SK-N-SH treated with all-trans-retinoic acid at 6 μM for 48 hours (cell line): ENCODE results near the gene TNNC2.
"Not testable (repeated sequence)": the region's sequence is repeated elsewhere in the genome, so short reads cannot be mapped to it uniquely, and the experiment has no call there.

Experiments
- ATAC-seq: fragments of 200-7000 bp; cut with Tn5 transposase; 3 replicates; pipeline ENCODE4 v1.9.1; 2020; ENCODE audit warnings: mild to moderate bottlenecking, moderate library complexity
- ARNTL ChIP-seq: fragments of 450-650 bp; formaldehyde crosslinking; IDR thresholded peaks from 2 replicates; pipeline ENCODE4 v1.5.0; 2020; ENCODE audit warnings: low read depth, mild to moderate bottlenecking, moderate library complexity, borderline replicate concordance
- BACH2 ChIP-seq: fragments of 250-450 bp; sonication (Bioruptor Pico); IDR thresholded peaks from 2 replicates; pipeline ENCODE4 v1.9.0; 2021; ENCODE audit warnings: mild to moderate bottlenecking, borderline replicate concordance
- CREB5 ChIP-seq: fragments of 250-450 bp; sonication (Bioruptor Pico); IDR thresholded peaks from 2 replicates; pipeline ENCODE4 v1.5.1; 2020; ENCODE audit warnings: low read depth, mild to moderate bottlenecking, moderate library complexity
- CSDC2 ChIP-seq: fragments of 250-450 bp; sonication (Bioruptor Pico); IDR thresholded peaks from 2 replicates; pipeline ENCODE4 v1.5.0; 2020; ENCODE audit warnings: mild to moderate bottlenecking, moderate library complexity
- ESRRG ChIP-seq: fragments of 250-450 bp; sonication (Bioruptor Pico); IDR thresholded peaks from 2 replicates; pipeline ENCODE4 v1.6.1; 2021; ENCODE audit warnings: mild to moderate bottlenecking
- GLIS3 ChIP-seq: fragments of 250-450 bp; sonication (Bioruptor Pico); IDR thresholded peaks from 2 replicates; pipeline ENCODE4 v1.5.0; 2020; ENCODE audit warnings: mild to moderate bottlenecking, moderate library complexity
- ISL1 ChIP-seq: fragments of 250-450 bp; sonication (Bioruptor Pico); IDR thresholded peaks from 2 replicates; pipeline ENCODE4 v2.1.2; 2022; ENCODE audit warnings: mild to moderate bottlenecking, moderate library complexity
- OSR1 ChIP-seq: fragments of 250-450 bp; sonication (Bioruptor Pico); IDR thresholded peaks from 2 replicates; pipeline ENCODE4 v1.8.0; 2022; ENCODE audit warnings: moderate library complexity, mild to moderate bottlenecking, inconsistent platforms
- POU6F1 ChIP-seq: fragments of 250-450 bp; sonication (Bioruptor Pico); IDR thresholded peaks from 2 replicates; pipeline ENCODE4 v1.8.0; 2021; ENCODE audit warnings: low read depth, mild to moderate bottlenecking, moderate library complexity, borderline replicate concordance
- PPARA ChIP-seq: fragments of 250-450 bp; sonication (Bioruptor Pico); IDR thresholded peaks from 2 replicates; pipeline ENCODE4 v1.5.0; 2020; ENCODE audit warnings: mild to moderate bottlenecking, borderline replicate concordance
- RARB ChIP-seq: fragments of 250-450 bp; sonication (Bioruptor Pico); IDR thresholded peaks from 2 replicates; pipeline ENCODE4 v1.8.0; 2021; ENCODE audit warnings: mild to moderate bottlenecking, moderate library complexity
- SNAI2 ChIP-seq: fragments of 250-450 bp; sonication (Bioruptor Pico); IDR thresholded peaks from 2 replicates; pipeline ENCODE4 v1.5.0; 2020; ENCODE audit warnings: mild to moderate bottlenecking, moderate library complexity
- TCF4 ChIP-seq: fragments of 250-450 bp; sonication (Bioruptor Pico); IDR thresholded peaks from 2 replicates; pipeline ENCODE4 v1.8.0; 2021; ENCODE audit warnings: mild to moderate bottlenecking, moderate library complexity, borderline replicate concordance
- TOX ChIP-seq: fragments of 250-450 bp; sonication (Bioruptor Pico); IDR thresholded peaks from 2 replicates; pipeline ENCODE4 v1.8.0; 2021; ENCODE audit warnings: mild to moderate bottlenecking, moderate library complexity, borderline replicate concordance
- ZC3H10 ChIP-seq: fragments of 250-450 bp; sonication (Bioruptor Pico); IDR thresholded peaks from 2 replicates; pipeline ENCODE4 v1.5.1; 2021; ENCODE audit warnings: mild to moderate bottlenecking, moderate library complexity
- ZFP3 ChIP-seq: fragments of 250-450 bp; sonication (Bioruptor Pico); IDR thresholded peaks from 2 replicates; pipeline ENCODE4 v1.5.0; 2020; ENCODE audit warnings: mild to moderate bottlenecking, moderate library complexity
- ZFP30 ChIP-seq: fragments of 450-650 bp; formaldehyde crosslinking; IDR thresholded peaks from 2 replicates; pipeline ENCODE4 v1.5.0; 2022; ENCODE audit warnings: mild to moderate bottlenecking, moderate library complexity
- ZNF565 ChIP-seq: fragments of 450-650 bp; formaldehyde crosslinking; conservative IDR thresholded peaks from 2 replicates; pipeline ENCODE4 v1.5.0; 2020; ENCODE audit warnings: low read depth, mild to moderate bottlenecking, moderate library complexity
- ZNF70 ChIP-seq: fragments of 450-650 bp; formaldehyde crosslinking; IDR thresholded peaks from 2 replicates; pipeline ENCODE4 v1.5.0; 2020; ENCODE audit warnings: mild to moderate bottlenecking, moderate library complexity
- ZNF8 ChIP-seq: fragments of 450-650 bp; formaldehyde crosslinking; IDR thresholded peaks from 2 replicates; pipeline ENCODE4 v1.5.0; 2020; ENCODE audit warnings: mild to moderate bottlenecking, moderate library complexity
- TF ChIP-seq, protein P1 (sequence below): fragments of 250-450 bp; sonication (Bioruptor Pico); IDR thresholded peaks from 2 replicates; pipeline ENCODE4 v1.5.1; 2021; ENCODE audit warnings: mild to moderate bottlenecking, moderate library complexity
- TF ChIP-seq, protein P2 (sequence below): fragments of 250-450 bp; sonication (Bioruptor Pico); IDR thresholded peaks from 2 replicates; pipeline ENCODE4 v1.8.0; 2020; ENCODE audit warnings: mild to moderate bottlenecking, moderate library complexity, borderline replicate concordance

TNNC2 gene

GRCh38 chr20:45827030-45827652, at the start of gene TNNC2:
Gene TNNC2, minus strand, starts transcription at chr20:45827312. Its CDS starts 64 bp downstream, at chr20:45827248.
- TF ChIP-seq ISL1 (CRISPR knock-in tag) (no peak), CSDC2 (CRISPR knock-in tag) (no peak), OSR1 (CRISPR knock-in tag) (no peak), GLIS3 (CRISPR knock-in tag) (no peak), PPARA (CRISPR knock-in tag) (no peak), ESRRG (CRISPR knock-in tag) (no peak), ARNTL (no peak), ZFP3 (no peak), ZNF70 (no peak), RARB (no peak), ZFP30 (CRISPR knock-in tag) (no peak), POU6F1 (no peak), SNAI2 (CRISPR knock-in tag) (no peak), ZNF8 (CRISPR knock-in tag) (no peak), CREB5 (CRISPR knock-in tag) (no peak)
- TF ChIP-seq, protein P1, sequence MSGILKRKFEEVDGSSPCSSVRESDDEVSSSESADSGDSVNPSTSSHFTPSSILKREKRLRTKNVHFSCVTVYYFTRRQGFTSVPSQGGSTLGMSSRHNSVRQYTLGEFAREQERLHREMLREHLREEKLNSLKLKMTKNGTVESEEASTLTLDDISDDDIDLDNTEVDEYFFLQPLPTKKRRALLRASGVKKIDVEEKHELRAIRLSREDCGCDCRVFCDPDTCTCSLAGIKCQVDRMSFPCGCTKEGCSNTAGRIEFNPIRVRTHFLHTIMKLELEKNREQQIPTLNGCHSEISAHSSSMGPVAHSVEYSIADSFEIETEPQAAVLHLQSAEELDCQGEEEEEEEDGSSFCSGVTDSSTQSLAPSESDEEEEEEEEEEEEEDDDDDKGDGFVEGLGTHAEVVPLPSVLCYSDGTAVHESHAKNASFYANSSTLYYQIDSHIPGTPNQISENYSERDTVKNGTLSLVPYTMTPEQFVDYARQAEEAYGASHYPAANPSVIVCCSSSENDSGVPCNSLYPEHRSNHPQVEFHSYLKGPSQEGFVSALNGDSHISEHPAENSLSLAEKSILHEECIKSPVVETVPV (CRISPR knock-in tag), result no peak
- TF ChIP-seq, all 23 proteins: peak for 0
- no peak for ATAC-seq

DNA sequence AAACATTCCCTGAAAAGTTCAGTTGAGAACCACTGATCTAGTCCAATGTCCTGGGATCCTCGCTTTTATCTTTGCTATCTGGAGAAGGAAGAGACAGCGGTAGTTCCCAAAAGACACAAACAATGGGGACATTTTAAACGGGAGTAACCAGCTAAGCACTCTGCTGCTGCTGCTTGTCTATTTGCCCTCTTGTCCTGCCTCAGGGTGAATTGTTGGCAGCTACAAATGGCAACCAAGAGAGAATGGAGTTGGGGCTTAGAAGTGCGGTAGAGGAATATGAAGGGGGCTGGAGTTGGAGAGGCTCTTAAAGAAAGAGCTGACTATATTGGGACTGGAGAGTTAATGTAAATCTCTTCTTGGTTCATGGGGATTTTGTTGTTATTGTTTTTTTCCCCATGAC, 47.5 kb upstream of the TNNC2 start:
- no peak for TF ChIP-seq ARNTL
- TF ChIP-seq ZNF70, result no peak
- no peak for TF ChIP-seq ESRRG (CRISPR knock-in tag)
- no peak for TF ChIP-seq SNAI2 (CRISPR knock-in tag)
- no peak for TF ChIP-seq ZC3H10
- TF ChIP-seq RARB, result no peak
- TF ChIP-seq CREB5 (CRISPR knock-in tag), result no peak
- TF ChIP-seq ISL1 (CRISPR knock-in tag), result no peak
- TF ChIP-seq TCF4 (CRISPR knock-in tag), result no peak
- TF ChIP-seq, protein P2, sequence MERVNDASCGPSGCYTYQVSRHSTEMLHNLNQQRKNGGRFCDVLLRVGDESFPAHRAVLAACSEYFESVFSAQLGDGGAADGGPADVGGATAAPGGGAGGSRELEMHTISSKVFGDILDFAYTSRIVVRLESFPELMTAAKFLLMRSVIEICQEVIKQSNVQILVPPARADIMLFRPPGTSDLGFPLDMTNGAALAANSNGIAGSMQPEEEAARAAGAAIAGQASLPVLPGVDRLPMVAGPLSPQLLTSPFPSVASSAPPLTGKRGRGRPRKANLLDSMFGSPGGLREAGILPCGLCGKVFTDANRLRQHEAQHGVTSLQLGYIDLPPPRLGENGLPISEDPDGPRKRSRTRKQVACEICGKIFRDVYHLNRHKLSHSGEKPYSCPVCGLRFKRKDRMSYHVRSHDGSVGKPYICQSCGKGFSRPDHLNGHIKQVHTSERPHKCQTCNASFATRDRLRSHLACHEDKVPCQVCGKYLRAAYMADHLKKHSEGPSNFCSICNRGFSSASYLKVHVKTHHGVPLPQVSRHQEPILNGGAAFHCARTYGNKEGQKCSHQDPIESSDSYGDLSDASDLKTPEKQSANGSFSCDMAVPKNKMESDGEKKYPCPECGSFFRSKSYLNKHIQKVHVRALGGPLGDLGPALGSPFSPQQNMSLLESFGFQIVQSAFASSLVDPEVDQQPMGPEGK (CRISPR knock-in tag), result no peak
- TF ChIP-seq POU6F1, result no peak
- TF ChIP-seq TOX (CRISPR knock-in tag), result no peak
- TF ChIP-seq BACH2 (CRISPR knock-in tag), result no peak
- no peak for TF ChIP-seq ZNF8 (CRISPR knock-in tag)
- TF ChIP-seq ZNF565 (CRISPR knock-in tag), result no peak
- TF ChIP-seq, protein P1 (CRISPR knock-in tag), result no peak
- no peak for TF ChIP-seq OSR1 (CRISPR knock-in tag)
- TF ChIP-seq, all 23 proteins: peak for 0
- ATAC-seq, result no peak

DNA sequence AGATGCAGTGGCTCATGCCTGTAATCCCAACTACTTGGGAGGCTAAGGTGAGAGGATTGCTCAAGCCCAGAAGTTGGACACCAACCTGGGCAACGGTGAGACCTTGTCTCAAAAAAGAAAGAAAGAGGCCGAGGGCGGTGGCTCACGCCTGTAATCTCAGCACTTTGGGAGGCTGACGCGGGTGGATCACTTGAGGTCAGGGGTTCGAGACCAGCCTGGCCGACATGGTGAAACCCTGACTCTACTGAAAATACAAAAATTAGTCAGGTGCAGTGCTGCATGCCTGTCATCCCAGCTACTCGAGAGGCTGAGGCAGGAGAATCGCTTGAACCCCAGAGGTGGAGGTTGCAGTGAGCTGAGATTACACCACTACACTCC, 47.0 kb upstream of the TNNC2 start:
- not testable (repeated sequence) for ATAC-seq
